Suprapubic skin (tissue), 3 donors: ENCODE data around the gene SNRK.

Experiments used
- CTCF ChIP-seq, 2 donors: fragments of 200-600 bp in 1 of 2; fragments of 450-650 bp in 1 of 2; sonication (generic) in 1 of 2; IDR thresholded peaks; one replicate each; pipeline ENCODE4 v1.5.1; 2016 to 2019; ENCODE audit warnings: antibody characterized with exemption in 2 of 2, mild to moderate bottlenecking in 1 of 2, moderate library complexity in 1 of 2
- EP300 ChIP-seq: sonication (generic); formaldehyde crosslinking; IDR thresholded peaks from one replicate; pipeline ENCODE4 v1.6.1; 2017; ENCODE audit warnings: antibody characterized with exemption
- POLR2A ChIP-seq, 2 donors: fragments of 450-650 bp; IDR thresholded peaks; one replicate each; pipeline ENCODE4 v1.6.1; 2017; ENCODE audit warnings: antibody characterized with exemption in 2 of 2, mild to moderate bottlenecking in 2 of 2, moderate library complexity in 2 of 2

GRCh38 chr3:43291546-43291945 lies 5.2 kb downstream of the SNRK start:
- TF ChIP-seq CTCF (IDR thresholded peaks at IDR 0.05) (no peak), POLR2A (IDR thresholded peaks at IDR 0.05) (no peak), EP300 (no peak)
